Myocyte (in vitro differentiated cells): ENCODE results near the gene PRDM5. TPM values are rescaled to one million over a fixed set of nuclear protein-coding genes. Genes with fewer than 3 reads are reported as not detected.

Experiments
- DNase-seq: peaks from one replicate; pipeline ENCODE4 v3.0.0-alpha.2; 2012; ENCODE audit warnings: low read depth
- total RNA-seq: library from RNA; depleted of rRNA; stranded (reverse); fragments of >200 nt; gene quantifications from 2 replicates; pipeline ENCODE4 v1.2.3, GENCODE V29; 2014

Gene PRDM5
- total RNA-seq, 1 donor from 2014 or later: 12.3 TPM

- DNase-seq: peak; percentile 64
Observed at GRCh38 chr4:120718979-120719566, 203.5 kb downstream of the PRDM5 start.

DNA sequence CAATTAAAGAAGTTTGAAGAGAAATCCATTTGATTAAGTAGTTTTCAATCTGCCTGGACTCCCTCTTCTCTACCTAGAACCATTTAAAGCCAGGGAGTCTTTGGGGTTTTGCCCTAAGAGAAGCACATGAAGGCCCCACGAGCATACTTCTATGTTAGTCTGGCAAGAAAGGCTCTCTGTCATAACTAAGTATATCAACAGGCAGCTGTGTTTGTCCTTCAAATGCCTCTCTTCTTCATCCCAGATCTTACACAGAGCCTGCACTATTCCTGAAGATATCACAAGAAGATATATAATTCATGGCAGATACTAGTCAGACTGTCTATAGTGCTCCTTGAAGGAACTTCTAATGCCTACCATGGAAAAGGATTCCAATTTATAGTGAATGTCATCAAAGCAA, 206.2 kb downstream of the PRDM5 start:
- DNase-seq: peak; percentile 56

GRCh38 chr4:120714417-120715010, 208.0 kb downstream of the PRDM5 start:
- DNase-seq: no peak

DNA sequence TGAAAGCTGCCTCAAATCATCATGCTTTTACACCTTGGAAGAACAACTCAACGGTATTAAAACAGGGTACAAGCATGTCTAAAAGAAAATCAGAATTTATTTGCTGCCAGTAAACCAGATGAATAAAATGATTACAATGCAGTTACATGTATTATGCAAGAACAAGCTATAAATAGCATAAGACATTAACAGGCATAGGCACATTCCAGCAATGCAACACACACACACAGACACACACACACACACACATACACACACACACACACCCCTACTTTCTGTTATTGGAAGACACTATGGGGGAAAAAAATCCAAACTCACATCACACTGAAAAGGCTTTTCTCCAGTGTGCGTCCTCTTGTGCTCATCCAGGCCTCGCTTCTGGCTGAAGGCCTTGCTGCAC, 212.5 kb downstream of the PRDM5 start:
- no peak for DNase-seq

- DNase-seq: no peak
Observed at GRCh38 chr4:120704538-120704937, 218.0 kb downstream of the PRDM5 start.

DNA sequence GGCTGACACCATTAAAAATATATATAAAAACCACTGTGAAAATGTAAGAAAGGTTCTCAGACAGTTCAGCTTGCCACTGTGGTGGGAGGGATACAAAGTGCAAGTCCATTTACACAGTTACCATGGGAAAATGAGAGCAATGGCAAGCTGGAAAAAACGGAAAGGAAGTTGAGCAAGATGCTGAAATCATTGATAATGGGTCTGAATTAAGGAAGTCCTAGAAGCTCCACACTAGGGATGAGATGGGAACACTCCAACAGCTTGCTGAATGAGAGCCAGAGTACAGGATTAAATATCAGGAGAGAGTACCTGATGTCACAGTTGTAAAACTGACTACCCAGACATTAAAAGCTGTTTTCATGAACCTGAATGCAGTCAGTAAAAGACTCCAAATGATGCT, 218.6 kb downstream of the PRDM5 start:
- DNase-seq: no peak

DNA sequence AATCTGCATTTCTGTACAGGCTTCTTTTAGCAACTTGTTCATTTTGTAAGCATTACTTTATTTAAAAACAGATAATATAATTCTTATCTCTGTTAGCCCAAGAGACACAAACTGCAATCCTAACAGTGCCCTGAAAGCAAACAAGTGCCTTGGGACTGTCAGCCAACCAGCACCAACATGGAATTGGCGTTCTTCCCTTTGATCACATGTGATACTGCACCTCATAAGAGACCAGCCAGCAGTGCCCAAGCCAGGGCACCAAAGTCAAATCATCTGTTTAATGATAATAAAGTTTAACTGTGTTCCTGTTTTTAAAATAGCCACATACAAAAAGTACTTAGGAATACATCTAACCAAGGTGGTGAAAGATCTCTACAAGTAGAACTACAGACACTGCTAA, 223.2 kb downstream of the PRDM5 start:
- no peak for DNase-seq

- peak; percentile 50 for DNase-seq
Observed at GRCh38 chr4:120694973-120695372, 227.6 kb downstream of the PRDM5 start.

- no peak for DNase-seq
Observed at GRCh38 chr4:120693816-120694215, 228.7 kb downstream of the PRDM5 start.

GRCh38 chr4:120692964-120693363, 229.6 kb downstream of the PRDM5 start:
- peak; percentile 59 for DNase-seq

DNA sequence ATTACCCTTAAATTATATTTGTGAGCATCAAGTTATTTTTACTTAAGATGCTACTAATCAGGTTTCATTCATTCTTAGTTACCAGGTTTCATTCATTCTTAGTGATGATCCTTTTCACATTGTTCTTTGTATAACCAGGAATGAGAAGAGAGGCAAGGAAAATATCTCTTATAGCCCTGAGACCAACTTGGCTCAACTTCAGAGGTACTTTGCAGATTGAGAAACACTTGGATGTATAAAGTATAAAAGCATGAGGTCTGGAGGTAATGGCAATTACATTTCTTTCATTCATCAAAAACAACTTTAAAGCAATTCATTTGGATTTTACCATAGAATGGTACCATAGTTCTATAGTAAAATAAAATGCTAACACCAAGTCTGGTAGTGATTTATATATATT, 231.0 kb downstream of the PRDM5 start:
- no peak for DNase-seq

DNA sequence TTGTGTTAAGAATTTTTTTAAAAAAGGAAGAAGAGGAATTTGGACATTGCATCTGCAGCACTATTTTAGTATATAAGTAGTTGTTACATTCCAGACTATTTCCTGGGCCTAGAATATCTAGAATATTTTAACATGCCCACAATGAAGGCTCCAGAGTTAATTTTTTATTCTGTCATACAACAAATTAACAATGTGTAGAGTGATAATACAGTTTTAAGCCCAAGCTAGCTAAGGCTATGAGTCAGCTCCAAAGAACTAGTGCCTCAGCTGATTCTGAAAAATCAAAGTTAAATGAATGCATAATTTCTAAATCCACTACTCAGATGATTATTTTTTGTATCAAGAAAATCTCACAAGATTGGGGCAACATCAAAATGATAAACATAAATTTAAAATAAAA, 231.4 kb downstream of the PRDM5 start:
- DNase-seq: no peak

GRCh38 chr4:120688791-120689190, 233.7 kb downstream of the PRDM5 start:
- no peak for DNase-seq

- DNase-seq: no peak
Observed at GRCh38 chr4:120685756-120686278, 236.7 kb downstream of the PRDM5 start.

- no peak for DNase-seq
Observed at GRCh38 chr4:120683897-120684540, 238.5 kb downstream of the PRDM5 start.

DNA sequence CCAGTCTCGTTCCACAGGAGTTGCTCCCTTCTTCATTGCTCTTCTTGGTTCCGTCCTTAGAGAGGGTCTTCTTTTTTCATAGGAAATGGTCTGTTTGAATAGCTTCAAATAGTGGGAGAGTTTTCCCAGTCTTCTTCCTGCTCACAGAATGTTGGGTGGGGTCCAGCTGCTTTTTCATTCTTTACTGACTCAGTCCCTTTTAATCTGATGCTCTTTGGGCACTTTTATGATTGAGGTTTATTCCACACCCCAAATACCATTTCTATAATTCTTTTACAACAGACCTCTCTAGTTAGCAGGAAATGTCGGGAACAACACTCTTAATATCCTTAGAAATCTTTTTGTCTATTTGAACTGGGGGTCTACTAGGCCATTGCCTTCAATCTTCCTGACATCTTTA, 239.5 kb downstream of the PRDM5 start:
- no peak for DNase-seq

DNA sequence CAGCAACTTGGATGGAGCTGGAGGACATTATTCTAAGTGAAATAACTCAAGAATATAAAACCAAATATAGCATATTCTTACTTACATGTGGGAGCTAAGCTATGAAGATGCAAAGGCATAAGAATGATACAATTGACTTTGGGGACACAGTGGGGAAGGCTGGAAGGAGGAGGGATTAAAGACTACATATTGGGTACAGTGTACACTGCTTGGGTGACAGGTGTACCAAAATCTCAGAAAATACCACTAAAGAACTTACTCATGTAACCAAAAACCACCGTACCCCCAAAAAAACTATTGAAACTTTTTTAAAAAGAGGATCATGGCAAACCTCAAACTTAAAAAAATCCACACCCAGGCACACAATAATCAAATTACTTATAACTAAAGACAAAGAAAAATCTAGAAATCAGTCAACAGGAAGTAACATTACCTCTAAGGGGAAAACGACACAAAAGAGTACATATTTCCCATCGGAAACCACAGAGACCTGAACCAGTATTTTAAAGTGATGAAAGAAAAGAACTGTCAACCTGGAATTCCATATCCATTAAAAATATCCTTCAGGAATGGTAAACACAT, 241.8 kb downstream of the PRDM5 start:
- DNase-seq: no peak

DNA sequence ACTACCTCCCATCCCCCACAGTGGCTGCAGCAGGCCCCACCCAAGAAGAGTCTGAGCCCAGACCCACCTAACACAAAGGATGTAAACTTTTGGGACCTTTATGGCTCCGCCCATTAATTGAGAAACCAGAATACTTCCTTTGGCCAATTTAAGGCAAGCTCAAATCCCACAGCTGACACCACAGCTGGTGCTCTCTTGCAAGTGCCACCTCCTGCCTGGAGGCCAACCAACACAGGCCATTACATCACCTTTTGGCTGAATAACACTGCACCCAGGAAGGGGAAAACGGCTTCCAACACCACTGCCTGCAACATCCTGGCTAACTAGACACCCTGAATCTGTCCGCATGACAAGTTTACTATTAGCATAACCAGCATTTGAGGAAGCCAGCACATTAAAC, 248.8 kb downstream of the PRDM5 start:
- DNase-seq: peak; percentile 34

DNA sequence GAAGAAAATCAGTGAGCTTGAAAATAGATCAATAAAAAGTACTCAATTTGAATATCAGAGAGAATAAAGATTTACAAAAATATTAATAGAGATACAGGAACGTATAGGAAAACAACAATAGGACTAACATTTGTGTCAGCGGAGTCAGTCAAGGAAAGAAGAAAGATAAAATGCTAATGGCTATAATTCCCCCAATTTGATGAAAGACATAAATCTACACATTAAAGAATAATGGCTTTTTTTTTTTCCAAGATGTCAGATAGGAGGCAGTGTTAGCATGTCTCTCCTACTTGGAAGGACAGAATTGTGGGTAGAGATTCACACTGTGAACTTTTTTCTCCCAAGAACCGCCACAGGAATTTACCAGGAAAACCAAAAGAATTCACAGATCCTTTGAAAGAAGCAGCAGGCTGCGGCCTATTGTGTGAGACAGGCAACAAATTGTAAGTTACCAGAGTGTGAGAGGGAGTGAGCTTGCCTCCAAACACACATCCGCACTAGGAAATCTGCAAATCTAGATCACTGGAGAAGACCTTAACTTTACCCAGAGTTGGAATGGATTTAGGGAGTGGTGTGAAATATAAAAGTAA, 249.9 kb downstream of the PRDM5 start:
- no peak for DNase-seq

DNA sequence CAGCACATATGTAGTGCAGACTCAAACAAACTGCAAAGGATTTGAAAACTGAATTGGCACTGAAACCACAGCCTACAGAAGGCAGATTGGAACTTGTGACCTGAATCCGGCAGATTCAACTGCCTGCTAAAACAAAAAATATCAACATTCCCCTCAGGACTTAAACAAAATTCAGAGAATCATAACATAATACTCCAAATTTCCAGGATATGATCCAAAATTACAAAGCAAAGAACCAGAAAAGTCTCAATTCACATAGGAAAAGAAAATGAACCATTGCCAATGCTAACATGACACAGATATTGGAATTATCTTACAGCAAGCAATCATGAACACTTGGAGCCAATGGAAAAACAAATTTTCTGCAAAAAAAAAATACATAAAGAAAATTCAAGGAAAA, 250.4 kb downstream of the PRDM5 start:
- DNase-seq: no peak

GRCh38 chr4:120671538-120671937, 251.0 kb downstream of the PRDM5 start:
- DNase-seq: no peak

GRCh38 chr4:120667102-120667501, 255.4 kb downstream of the PRDM5 start:
- DNase-seq: no peak
